Inflammatory macrophage treated with lipopolysaccharide for 1 hour (primary cell): ENCODE measurements around the gene ZNF746.
A peak's percentile ranks its signal among the peaks of the same experiment; 100 is the strongest.

Source experiments
- DNase-seq, 2 donors: peaks; one replicate each; pipeline ENCODE4 v3.0.0-alpha.2; 2020 to 2022

ZNF746 gene

DNA sequence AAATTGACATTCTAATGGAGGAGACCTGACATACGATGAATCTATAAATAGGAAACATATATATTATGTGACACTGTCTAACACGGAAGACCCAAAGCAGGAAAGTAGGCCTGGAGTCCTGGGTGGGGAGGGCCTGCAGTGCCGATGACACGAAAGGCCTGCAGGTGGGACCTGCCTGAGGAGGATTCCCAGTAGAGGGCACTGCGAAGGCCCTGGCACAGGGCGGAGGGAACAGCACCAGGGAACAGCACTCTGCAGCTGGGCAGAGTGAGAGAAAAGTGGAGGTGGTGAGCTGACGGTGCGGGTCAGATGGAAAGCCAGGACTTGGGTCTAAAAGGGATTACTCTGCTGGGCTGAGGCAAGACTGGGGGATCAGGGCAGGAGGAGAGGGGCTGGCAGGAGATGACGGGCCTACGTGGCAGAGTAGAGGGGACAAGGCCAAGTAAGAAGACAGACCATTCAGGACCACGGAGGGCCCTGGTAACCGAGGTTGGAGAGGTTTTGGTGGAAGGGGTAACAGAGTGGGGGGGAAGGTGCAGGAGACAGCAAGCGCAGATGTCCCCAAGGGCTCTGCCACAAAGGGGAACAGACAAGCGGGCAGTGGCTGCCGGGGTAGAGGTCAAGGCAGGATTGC is 8.1 kb downstream of the ZNF746 start:
- DNase-seq, result no peak

DNA sequence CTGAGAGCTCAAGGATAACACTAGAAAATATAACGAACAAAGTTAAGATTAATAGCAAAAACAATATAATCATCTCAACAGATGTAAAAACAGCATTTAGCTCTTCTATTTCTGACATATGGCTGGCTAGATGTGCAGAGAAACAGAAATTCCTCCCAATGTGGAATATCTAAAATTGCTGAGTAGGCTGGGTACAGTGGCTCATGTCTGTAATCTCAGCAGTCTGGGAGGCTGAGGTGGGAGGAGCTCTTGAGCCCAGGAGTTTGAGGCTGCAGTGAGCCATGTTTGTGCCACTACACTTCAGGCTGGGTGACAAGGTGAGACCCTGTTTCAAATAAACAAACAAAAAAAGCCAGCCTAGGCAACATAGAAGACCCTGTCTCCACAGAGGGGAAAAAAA is 18.0 kb downstream of the ZNF746 start:
- DNase-seq, result no peak

DNA sequence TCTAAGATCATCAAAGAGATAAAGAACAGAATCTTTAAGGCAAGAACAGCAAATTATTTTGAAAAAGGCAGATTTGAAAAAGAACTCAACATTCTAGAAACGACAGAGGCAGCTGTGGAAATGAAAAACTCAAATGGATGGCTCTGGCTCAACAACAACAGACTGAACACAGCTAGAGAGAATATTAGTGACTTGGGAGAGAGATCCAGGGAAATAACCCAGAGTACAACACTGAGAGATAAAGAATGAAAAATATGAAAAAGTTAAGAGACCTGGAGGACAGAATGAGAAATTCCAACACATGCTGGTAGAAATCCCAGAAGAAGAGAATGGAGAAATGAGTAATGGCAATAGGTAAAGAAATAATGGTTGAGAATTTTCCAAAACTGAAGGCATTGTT is 18.9 kb downstream of the ZNF746 start:
- DNase-seq, result no peak

DNA sequence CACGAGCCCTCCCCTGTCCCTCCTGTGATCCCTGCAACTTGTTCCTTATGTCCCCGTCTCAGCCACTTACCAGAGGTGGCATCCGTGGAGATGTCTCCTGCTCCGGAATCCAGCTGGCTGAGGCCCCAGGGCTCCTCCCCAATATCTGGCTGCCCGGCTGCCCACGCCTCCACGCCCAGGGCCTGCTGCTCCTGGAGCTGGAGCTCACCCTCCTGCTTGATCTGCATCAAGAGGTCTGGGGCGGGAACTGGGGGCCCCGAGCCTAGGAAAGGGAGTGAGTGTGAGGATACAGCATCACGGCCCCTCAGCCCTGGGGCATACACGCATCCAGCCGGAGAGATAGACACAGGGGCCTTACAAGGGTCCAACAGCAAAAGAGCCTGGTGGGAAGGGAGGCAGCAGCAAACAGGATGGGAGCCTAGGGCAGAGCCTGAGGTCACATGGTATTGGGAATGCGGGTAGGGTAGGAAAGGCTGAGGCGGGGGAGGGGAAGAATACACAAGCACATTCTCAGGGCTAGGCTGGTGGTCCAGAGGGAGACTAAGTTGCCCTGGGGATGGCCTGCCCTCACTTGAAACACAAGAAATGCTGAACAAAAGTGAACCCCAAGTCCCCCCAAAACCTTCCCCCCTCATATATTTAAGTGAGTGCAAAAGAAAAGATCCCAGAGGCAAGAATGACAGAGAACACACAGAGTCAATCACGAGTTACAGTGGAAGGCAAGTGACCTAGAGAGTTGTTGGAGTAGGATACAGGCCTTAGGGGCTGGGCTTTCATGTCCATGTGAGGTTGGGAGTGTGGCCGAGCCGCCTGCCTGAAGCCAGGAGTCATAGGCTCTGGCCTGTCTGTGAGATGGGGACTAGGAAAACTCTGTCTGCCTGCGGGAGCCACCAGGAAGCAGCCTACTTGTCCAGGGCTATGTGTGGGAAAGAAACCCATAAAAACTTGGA is 19.8 kb downstream of the ZNF746 start:
- no peak for DNase-seq

DNA sequence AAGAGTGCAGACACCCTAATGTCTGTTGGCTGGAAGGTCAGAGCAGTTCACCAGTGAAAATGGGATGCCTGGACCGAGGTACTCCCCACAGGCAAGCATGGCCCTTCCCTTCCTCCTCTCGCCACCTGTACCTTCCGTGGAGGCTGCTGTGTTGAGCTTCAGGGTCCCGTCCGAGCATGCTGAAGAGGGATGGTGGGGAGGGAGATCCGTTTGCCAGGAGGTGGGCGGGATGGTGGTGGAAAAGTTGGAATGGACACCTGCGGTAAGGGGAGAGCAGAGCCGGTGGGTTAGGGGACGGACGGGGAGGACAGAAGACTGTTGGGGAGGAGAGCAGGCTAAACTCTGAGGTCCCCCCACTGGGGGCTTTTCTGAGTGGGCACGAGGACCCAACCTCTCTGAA is 20.8 kb downstream of the ZNF746 start:
- DNase-seq, result no peak

DNA sequence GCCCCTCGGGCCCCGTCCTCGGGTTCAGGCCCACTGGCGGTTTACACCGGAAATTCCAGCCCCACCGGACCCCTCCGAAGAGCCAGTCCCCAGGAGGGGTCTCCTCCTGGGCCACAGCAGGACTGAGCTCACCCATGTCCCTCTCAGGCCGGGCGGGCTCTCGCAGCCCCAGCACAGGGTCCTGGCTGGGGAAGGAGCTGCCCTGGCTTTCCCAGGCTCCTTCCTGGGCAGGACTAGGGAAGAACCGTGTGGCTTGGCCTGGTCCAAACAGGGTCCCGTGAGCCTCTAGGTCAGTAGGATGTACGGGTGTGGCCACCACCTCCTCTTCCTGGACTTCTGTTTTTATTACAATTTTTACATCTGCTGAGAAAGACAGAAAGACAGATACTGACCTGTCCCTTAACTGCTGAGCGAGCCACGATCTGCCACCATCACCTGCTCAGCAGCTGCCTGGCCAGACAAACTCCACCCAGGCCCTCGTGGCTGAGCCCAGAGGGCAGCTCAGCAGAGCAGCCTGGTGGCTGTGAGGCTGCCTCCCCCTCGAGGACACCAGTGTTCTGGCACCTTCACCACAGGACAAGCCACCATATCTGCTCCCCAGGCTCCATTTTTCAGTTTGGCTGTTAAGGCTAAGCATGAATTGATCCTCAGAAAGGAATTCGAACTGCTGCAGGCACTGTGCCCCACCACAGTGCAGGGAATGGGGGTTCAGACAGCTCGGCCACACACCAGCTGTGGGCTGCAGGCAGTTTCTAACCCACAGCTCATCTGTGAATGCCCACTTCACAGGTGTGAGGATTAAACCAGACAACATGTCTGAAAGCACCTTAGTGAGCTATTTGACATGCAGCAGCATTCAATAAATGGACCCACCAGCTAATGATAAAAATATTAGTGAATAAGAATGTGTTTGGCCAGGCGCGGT is 22.2 kb downstream of the ZNF746 start:
- no peak for DNase-seq

DNA sequence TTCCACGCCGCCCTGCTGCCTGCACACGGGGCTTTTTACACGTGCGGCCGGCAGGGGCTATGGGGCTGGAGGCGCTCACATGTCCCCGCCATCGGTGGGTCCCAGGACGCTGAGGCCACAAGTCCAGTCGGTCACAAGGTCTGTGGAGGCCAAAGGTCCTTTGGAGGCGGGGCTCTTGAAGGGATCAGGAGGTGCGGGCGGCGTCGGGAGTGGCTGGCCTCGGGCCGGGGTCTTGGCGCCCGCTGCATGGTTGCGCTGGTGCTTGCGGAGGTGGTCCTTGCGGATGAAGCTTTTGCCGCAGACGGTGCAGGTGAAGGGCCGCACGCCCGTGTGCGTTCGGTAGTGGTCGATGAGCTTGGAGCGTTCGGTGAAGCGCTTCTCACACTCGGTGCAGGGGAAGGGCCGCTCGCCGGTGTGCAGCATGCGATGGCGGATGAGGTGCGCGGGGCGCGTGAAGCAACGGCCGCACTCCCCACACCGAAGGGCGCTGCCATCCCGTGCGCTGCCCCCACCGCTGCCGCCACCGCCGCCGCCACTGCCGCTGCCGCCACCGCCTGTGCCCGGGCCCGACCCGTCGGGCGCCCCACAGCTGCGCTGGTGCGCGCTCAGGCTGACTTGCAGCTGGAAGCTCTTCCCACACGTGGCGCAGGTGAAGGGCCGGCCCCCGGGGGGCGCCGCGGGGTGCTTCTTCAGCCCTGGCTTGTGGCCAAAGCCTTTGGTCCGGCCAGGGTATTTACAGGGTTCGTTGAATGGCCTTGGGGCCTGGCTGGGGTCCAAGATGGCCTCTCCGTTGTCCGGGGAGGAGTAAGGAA is 23.1 kb downstream of the ZNF746 start:
- no peak for DNase-seq

DNA sequence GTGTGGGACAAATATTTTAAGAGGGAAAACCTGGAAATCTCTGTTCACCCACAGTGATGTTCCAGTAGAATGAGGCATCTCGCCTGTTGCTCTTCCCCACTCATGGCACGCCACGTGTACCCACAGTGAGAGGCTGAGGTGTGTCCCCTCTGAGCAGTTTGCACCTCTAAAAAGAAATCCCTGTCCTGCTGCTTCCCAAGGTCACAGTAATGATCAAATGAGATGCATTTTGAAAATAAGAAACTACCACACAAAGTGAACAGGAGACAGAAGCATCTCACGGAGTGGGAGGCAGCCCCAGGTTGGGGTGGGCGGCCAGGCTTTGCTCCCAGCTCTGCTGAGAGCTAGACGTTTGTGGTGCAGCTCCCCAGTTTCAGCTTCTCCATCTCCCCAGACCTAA is 24.4 kb downstream of the ZNF746 start:
- DNase-seq, result no peak

DNA sequence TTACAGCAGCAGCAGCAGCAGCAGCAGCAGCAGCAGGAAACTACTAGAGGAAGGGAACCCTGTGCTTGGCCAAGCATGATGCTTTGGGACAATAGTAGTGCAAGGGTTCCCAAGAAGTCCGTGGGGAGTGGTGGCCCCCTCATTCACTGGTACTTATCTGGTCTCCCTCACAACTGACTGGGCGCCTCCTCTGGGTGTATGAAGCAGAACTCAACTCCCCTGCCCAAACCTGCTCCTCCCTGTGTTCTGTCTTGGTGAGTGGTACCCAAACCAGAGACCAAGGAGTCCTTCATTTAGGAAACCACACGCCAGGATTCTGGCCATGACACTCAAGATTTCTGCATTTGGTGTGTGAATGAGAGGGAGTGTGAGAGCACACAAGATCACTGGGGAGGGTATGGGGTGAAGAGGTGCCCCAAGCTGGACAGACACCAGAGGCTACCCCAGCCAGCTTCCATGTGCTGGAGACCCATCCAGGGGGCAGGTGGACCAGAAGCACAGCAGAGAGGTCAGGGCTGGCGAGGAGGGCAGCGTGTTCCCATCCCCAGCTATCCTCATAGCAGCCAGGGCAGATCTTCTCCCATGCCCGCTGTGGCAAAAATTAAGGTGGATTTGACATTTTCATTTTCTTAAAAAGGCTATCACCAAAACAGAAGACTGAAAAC is 26.2 kb downstream of the ZNF746 start:
- DNase-seq, result no peak

DNA sequence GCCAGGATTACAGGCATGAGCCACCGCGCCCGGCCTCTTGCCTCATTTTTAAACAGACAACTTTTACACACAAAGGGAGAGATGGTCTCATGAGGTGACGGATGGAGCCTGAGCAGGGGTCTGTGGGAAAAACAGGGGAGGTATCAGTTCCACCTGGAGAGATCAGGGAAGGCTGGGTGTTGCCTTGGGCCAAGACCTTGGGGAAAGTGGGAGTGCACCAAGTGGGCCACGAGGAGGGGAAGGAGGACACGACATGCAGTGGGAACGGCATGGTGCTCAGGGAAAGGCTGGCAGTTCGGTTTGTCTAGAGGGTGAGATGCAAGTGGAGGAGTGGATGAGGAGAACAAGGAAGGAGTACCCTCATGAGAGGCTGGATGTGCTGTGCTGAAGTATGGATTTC is 27.8 kb downstream of the ZNF746 start:
- no peak for DNase-seq

DNA sequence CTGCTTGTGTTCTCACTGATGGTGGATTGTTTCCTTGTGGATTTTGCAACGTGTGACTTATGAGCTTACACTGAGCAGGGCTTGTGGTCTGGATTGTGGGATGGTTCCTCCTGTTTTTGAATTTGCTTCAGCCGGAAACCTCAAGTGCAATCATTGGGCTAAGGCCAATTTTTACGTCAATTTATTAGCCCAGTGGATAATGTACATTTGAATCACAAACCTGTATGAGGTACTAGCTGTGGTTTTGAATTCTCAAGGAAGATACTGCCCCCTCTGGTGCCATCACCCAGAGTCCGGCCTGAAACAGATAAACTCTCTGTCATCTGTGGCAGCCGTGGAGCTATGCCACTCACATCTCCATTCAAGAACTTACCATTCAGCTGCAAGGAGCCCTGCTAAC is 29.4 kb downstream of the ZNF746 start:
- DNase-seq, result peak in 1 of 2 donors; percentile 5

DNA sequence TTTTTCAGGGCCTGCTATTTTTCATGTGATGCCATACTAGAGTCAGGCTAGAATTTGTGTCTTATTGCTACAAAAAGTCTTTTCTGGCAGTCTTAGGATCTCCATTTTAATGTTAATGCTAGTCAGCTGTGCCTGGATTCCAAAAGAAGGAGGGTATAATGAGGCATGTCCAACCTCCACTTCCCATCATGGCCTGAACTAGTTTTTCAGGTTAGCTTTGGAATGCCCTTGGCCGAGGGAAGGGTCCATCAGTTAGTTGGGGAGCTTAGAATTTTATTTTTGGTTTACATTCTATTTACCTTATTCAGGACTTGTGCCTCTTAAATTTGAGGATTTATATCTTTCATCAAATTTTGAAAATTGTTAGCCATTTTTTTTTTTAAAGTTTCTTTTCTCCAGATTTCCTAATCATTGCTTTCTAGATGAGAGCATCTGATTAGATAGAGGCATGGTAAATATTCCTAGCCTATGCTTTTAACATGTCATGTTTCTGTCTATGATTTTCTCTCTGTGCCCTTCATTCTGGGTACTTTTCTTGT is 30.2 kb downstream of the ZNF746 start:
- no peak for DNase-seq

DNA sequence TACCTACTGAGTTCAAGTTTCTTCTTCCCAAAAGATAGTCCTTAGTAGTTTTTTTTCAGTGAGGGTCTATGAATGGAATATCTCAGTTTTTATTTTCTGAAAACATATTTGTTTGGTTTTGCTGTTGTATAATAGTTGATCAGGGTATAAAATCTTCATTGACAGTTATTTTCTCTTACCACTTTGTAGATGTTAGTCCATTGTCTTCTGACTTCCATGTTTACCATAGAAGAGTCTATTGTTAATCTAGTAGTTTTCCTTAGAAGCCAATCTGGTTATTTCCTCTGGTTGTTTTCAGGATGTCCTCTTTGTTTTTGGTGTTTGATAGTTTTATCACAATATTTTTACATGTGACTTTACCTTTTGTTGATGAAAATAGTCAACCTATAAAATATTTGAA is 31.2 kb downstream of the ZNF746 start:
- DNase-seq, result no peak

DNA sequence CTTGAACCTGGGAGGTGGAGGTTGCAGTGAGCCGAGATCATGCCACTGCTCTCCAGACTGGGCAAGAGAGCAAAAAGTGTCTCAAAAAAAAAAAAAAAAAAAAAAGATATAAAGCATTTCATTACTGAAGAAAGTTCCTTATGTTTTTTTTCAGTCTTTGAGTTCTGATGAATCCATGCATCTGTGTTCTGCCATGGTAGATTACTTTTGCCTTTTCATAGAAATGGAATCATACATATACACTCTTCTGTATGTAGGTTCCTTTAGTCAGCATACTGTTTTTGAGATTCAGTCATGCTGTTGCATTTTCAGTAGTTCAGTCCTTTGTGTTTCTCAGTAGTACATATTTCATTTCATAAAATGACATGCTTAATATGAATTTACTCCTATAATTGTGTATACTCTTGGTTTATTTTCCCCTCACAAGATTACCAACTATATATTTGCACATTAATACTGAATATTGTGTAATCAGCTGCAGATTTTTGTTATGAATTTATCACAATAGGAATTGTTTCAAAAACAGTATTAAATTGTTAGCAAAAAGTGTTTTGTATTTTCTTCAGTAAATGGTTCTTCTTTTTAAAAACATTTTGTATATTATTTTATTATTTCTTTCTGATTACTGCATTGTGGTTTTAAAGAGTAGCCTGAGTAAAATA is 34.0 kb downstream of the ZNF746 start:
- no peak for DNase-seq

DNA sequence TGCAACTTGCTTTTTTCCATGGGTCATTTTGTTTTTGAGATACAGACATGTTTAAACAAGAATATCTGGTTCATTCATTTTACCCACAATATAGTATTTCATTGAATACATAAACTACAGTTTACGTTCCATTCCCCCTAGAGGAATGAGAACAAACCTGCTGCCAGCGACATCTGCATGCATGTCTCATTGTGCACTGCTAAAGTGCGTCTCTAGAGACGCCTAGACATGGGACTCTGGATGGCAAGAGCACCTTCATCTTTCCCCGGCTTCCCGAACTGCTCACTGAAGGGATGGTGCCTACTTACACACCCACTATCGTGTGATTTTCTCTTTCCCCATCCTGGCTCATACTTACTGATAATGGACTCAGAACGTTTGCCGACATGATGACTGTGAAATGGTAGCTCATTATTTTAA is 35.5 kb downstream of the ZNF746 start:
- no peak for DNase-seq

DNA sequence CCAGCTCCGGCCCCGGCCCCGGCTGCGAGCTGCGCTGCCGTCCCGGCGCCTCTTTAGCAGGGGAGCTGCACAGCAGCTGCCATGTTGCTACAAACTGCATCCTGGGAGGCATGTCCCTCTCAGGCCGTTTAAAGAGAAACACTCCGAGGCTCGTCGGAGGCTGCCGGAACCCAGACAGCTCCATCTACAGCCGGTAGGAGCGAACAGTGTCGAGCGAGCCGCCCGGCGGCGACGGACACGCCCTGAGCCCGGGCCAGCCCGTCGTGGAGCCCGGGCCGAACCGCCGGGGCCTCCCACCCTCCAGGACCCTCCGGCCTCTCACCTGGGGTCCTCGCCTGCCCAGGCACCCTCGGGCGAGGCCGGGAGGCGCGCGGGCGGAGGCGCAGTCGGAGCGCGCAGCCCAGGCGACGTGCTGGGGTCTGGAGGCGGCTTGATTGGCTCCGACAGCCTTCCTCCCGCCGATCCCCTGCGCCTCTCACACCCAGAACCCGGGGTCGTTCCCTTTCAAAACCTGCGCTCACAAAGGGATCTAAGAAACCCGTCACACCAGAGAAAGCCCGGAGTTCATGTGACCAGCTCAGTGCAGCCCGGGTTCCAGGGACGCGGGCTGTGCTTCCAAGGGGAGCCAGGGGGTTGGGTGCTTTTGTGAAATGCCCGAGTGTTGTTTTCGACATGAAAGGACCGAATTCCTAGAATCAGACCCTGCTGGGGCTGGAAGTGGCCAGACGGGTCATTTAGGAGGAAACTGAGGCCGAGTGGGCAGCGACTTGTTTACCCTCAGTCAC is 36.9 kb downstream of the ZNF746 start, which contains the start of gene ZNF777:
TSS of gene ZNF777 (minus strand) at position 570 of the 785 bp plus-strand sequence. CDS start 5,040 bp downstream, outside the sequence.
- peak; percentile 83 to 87 for DNase-seq

DNA sequence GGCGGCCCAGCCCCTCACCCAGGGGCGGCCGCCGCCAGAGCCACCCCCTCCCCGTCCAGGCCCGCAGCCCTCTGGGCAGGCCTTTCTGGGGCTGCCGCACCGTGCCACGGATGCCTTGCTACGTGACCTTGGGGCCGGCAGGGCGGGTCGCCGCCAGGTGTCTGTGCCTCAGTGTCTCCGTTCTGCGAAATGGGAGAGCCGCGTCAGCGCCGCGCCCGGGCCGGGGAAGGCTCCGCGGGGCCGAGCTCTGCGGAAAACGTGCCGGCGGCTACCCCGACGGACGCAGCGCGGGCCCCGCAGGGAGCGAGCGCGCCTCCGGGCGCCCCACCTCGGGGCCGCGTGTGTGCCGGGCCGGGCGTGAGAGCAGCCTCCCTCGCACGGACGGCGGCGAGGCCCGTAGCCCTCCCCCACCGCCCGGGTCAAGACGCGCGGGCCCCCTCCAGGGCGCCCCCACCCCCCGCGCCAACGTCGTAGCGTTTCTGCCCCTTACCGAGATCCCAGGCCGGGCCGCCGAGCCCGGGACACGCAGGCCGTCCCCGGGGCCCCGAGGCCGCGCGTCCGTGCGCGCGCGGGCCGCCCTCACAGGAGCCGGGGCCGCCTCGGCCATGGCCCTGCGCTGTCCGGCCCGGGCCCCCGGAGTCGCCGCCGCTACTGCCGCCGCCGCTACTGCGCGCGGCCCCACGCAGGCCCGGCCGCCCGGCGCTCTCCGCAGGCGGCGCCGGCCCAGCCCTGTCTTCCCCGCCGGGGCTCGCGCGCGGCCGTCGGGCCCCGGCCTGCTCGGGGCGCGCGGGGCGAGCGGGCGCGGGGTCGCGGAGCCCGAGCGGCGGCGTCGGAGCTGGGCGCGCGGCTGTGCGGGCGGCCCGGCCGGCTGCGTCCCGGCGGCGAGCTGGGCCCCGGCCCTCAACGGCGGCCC is 37.8 kb downstream of the ZNF746 start:
- peak; percentile 6 to 9 for DNase-seq

DNA sequence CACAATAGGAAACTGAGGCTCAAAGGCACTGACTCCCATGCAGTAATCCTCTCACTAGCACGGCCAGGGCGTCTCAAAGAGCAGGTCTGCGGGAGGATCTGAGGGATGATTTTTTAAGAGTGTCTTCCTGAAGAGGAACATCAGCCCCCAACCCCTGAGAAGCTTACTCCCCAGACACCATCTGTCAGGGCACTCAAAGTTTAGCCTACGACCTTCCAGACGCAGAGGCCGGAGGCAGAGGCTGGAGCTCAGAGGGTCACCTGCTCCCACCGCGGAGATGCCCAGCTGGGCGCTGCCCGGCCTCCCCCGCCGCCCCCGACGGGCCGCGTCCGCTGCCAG is 38.4 kb downstream of the ZNF746 start:
- DNase-seq, result no peak

DNA sequence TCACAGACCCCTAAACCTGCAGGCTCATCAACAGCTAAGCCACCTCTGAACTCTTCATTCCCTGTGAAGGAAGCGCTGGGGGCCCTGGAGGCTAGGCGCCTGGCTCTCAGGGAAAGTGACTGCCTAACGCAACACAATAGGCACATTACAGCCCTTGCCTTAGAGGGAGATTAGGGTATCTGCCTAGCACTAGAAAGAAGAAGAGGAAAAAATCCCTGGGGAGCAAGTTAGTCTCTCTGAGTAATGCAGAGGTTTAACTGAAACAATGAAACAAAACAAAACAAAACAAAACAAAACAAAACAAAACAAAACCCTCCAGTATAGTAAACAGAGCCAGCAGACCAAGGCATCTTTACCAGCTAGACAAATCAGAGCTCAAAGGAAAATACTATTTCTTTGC is 39.4 kb downstream of the ZNF746 start:
- DNase-seq, result no peak
